Measurements from ENCODE around the gene FAM20A.
A peak's percentile ranks its signal among the peaks of the same experiment; 100 is the strongest.

Gene FAM20A

DNA sequence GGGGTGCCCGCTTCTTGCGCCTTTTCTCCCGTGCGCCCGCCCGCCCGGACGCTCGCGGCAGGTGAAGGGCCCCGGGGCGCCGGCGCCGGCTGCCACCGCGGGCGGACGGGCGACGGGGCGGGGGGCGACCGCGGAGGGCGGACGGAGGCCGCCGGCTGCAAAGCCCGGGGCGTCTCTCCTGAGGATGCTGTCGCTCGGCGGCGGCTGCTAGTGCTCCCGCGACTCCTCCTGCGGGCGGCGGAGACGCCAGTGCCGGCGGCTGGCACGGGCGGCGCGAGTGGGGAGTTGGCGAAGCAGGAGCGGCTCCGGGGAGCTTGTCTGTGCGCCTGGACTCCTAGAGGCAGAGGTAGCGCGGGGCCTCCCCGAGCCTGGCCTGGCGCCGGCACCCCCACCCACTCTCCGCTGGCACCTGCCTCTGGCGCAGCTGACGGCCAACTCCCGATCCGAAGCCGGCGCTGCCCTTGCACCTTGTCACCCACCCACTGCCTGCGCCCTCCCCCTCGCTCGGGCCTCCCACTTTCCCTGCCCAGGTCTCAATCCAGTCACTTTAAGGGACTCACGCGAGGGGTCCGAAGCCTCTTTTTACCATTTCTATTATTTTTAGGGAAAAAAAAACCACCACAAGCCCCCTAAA lies at the start of gene FAM20A:
Gene FAM20A (minus strand): TSS at position 437 of the 634 bp plus-strand sequence. CDS start 701 bp downstream, outside the sequence.
- no peak for DNase-seq (ENCODE audit: low spot score)

DNA sequence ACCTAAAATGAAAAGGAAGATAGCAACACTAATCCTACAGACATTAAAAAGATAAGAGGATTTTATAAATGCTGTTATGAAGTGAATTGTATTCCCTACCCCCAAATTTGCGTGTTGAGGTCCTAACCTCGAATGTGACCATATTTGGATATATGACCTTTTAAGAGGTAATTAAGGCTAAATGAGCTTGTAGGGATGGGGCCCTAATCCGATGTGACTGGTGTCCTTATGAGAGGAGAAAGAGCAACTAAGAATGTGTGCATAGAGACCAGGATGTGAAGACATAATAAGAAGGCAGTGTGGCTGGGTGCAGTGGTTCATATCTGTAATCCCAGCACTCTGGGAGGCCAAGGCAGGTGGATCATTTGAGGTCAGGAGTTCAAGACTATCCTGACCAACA lies 48.2 kb upstream of the FAM20A start:
- no peak for DNase-seq (ENCODE audit: low spot score)

DNA sequence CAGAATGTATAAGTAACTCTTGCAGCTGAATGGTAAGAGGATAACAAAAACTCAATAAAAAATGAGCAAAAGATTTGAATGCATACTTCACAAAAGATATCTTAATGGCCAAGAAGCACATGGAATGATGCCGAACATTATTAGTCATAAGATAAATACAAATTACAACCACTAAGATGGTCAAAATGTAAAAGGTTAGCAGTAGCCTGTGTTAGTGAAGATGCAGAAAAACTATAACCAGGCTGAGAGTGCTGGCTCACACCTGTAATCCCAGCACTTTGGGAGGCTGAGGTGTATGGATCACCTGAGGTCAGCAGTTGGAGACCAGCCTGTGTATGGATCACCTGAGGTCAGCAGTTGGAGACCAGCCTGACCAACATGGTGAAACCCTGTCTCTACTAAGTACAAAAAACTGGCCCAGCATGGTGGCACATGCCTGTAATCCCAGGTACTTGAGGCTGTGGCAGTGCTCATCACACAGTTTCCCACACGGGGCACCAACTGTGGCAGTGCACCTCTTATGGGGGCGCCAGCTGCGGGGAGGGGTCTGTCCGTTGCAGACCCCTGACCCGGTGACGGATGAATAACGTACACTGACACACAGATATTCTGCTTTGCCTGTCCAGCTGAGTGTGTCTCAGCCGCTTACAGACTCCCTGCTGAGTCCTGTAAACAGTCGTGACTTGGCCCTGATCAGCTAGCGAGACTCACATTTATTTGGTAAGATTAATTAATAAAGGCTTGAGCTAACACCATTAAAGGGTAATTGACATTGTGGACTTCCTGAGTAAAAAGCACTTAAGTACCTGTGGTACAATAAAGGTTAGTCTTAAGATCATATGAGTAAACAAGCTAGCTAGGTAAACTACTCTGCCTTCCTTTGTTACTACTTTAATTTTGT lies 45.7 kb upstream of the FAM20A start:
- no peak for DNase-seq (ENCODE audit: low spot score)

DNA sequence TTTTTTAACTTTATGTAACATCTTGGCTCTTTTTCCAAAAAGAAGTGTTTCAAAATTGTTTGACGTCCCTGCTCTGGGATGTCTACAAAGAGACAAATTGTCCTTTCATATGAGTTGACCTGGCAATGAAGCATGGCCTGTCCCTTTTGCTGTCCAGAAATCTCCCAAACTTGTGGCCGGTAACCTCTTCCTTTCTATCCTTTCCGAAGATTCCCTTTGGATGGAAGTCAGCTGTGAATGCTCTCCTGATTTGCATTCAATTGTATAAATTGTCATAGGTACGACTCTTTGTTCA lies 40.9 kb upstream of the FAM20A start:
- no peak for DNase-seq (ENCODE audit: low spot score)

DNA sequence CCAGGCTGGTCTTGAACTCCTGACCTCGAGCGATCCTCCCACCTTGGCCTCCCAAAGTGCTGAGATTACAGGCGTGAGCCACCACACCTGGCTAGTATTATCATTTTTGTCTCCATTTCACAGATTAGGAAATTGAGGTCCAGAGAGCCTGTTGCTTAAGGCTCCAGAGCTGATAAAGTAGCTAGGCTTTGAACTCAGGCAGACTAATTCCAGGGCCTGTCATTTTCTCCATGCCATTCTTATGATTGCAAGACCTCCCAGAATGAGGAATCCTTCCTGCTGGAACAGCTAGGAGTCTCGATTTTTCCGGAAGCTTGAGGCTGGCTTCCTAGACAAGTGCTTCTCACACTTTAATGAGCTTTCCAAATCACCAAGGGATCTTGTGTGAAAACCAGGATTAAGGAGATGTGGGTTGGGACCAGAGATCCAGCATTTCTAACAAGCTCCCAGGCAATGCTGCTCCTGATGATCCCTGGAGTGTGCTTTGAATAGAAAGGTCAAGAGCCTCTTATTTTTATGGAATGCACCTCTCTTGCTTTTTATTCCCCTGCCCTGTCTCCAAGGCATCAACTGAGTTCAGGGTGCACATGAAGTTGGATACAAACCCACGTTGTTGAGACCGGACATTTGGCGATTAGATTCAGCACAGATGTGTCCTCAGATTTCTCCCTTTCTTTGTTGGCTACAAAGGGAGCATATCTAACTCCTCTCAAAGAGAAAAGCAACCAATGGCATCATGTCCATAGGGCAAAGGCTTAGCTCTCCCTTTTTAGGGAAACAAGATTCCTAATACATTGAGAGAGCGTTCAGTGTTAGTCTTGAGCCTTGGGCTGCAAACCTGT lies 40.3 kb upstream of the FAM20A start:
- DNase-seq (ENCODE audit: low spot score): no peak

DNA sequence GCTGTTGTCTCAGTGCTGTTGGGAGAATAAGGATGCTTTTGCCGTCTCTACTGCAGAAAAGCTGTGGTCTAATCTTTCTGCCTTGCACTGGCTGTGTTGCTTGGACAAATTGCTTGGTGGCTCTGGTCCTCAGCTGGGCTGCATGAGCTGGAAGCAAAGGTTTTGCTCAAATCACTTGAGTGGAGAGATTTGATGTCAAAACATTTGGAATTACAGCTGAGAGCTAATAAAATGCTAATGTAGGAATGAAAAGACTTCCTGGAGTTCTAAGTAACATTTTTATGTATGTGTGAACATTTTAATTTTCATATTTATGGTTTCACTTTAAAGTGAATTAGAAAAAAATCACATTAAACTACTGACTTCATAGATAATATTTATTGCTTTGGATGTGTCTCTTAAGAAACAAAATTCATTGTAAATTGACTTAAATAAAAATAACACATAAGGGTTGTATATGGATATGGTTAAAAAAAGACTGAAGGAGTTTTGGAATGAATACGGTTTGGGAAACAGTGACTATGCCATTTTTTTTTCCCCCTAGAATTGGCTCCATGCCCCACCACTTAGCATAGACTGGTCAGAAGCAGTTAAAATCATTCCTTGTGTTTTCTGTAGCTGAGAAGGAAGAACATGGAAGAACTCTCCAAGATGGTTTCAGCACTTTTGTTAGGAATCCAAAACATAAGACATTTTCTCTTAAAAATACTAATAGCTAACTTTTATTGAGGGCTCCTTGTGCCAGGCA lies 39.2 kb upstream of the FAM20A start:
- DNase-seq (ENCODE audit: low spot score): no peak

DNA sequence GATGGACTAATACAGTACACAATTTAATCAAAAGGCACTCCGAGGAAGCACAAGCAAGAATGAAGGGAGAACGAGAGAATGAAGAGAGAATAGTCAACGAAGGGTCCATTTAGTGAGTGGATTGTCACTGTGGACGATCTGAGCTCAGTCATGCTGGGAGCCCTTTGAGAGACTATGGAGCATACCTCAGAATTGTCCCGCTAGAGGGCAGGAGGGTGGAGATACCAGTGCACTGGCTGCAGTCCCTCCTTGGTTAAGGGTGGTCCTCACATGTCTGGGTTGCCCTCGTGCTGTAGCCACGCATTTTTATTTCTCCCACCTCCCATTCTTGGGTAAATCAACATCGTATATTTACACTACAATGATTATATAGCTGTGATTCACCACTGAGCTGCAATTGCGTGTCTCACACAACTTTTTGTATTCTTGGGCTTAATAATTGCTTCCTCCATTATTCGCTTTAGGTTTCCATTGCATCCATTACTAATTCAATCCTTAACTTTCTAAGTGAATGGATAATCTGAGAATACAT lies 33.2 kb upstream of the FAM20A start:
- DNase-seq (ENCODE audit: low spot score): no peak

DNA sequence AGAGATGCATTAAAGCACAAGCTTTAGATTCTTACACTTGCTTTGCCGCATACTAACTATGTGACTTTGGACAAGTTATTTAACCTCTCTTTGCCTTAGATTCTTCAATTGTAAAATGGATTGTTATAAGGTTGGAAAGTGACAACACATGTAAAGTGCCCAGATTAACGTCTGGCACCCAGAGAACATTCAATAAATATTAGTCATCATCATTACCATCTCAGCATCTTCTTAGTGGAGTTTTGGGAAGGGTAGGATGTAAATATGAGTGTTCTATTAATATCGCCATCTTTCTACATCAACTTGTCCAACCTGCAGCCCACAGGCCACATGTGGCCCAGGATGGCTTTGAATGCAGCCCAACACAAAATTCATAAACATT lies 27.4 kb upstream of the FAM20A start:
- DNase-seq (ENCODE audit: low spot score): no peak

DNA sequence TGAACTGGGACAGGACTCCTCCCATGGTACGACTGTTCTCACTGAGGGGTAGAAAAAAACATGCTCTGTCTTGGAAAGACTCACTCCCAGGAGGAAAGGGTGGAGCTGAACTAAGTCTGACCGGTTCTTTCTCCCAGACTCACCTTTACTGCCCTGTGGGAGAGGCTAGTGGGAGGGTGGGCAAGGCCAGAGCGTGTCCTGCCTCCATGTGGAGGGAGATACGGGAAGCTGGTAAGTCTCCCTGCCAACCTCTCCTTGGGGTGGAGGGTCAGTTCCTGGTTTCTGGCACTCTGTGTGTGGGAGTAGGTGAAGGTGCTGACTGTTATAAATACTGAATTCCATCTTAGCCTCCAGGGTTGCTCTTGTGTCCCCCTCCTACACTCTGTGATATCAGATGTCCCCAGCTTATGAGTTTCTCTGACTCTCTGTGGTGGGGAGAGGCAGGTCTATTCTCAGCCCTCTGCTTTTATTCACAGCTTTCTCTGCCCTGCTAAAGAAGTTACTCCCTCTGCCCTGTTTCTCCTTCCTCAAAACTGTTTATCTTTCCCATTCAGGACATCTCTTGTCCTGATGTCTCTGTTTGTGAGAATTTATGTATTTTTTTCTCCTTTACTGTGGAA lies 26.9 kb upstream of the FAM20A start:
- DNase-seq (ENCODE audit: low spot score): no peak

DNA sequence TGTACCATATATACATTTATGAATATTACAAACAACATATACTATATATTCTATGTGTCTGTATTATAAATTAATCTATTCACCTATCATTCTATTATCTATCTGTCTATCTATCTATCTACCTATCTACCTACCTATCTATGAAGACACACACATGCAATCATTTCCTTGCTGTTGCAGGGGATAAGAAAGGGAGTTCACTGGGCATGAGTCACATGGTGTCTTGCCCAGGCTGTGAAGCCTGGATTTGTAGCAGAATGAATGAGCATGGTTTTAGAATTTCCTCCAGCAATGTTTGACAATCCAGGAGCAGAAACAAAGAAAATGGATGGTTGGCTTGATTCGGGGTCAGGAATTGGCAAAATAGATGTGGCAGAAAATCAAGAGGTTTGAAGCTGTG lies 23.2 kb upstream of the FAM20A start:
- DNase-seq (ENCODE audit: low spot score): no peak

DNA sequence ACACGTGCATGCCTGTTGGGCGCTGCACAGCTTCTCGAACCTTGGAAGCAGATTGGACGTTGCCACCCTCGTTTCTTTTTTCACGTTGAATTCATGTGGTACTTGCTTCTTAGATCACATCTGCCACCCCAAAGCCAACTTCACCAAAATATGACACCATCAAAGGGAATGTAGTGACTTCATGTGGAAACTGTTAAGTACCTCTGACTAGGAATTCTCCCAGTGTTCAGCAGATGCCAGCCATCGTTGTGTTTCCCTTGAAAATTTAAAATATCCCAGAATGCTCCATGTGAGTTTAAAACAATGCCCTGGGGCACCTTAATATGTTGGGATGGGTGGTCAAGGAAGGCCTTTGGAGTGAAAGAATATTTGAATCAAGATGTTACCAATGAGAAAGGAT lies 22.6 kb upstream of the FAM20A start:
- DNase-seq (ENCODE audit: low spot score): no peak

DNA sequence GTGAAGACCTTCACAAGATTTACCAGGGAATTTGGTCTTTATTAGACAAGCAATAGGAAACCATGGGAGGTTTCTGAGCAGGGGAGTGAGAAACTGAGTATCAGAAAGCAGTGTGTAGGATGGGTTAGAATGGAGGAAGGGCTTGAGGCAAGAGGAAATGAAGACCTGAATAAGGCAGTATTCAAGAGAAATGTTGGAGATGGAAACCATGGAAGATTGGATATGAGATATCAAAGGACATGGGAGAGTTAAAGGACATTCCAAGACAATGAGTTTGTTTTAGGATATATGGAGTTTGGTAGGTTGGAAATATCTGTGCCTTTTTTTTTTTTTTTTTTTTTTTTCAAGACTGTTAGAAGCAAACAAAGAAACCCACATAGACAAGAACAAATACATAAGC lies 21.3 kb upstream of the FAM20A start:
- DNase-seq (ENCODE audit: low spot score): no peak

DNA sequence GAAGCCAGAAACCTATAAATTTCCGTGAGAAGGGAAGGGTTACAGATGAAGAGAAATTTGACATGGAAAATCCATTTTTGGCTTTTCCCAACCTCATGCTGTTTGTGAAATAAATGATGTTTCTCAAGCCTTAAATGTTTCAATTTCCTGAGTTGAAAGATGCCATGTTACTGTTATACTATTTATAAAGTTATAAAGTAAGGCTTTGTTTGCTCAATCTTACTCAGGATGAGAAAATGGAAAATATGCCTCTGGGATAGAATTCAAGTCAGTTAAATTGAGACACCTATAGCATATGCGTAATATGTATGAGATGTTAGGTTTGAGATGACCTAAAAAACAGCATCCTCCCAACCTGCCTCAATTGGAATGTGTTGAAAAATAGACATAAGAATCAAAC lies 19.9 kb upstream of the FAM20A start:
- DNase-seq (ENCODE audit: low spot score): no peak

DNA sequence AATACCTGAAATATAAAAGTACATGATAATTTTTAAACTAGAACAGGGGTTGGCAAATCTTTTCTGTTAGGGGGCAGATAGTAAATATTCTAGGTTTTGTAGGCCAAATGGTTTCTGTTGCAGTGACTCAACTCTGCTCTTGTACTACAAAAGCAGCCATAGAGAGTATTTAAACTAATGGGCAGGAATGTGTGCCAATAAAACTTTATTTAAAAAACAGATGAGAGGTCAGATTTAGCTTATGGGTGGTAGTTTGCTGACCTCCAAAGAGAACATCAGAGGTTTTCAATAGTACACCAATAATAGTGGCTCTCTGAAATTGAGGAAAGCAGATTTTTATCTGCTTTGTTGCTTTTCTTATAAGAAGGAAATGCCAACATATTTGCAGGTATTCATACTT lies 15.2 kb upstream of the FAM20A start:
- no peak for DNase-seq (ENCODE audit: low spot score)

DNA sequence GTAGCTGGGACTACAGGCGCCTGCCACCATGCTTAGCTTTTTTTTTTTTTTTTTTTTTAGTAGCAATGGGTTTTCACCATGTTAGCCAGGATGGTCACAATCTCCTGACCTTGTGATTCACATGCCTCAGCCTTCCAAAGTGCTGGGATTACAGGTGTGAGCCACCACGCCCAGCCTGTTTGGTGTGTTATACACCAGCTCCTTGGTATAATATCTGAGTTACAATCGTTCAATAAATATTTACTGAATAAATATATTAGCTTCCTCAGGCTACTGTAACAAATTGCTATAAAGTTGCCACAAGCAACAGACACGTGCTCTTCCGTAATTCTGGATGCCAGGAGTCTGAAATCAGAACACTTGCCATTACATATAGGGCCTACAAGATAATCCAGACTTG lies 13.6 kb upstream of the FAM20A start:
- no peak for DNase-seq (ENCODE audit: low spot score)

DNA sequence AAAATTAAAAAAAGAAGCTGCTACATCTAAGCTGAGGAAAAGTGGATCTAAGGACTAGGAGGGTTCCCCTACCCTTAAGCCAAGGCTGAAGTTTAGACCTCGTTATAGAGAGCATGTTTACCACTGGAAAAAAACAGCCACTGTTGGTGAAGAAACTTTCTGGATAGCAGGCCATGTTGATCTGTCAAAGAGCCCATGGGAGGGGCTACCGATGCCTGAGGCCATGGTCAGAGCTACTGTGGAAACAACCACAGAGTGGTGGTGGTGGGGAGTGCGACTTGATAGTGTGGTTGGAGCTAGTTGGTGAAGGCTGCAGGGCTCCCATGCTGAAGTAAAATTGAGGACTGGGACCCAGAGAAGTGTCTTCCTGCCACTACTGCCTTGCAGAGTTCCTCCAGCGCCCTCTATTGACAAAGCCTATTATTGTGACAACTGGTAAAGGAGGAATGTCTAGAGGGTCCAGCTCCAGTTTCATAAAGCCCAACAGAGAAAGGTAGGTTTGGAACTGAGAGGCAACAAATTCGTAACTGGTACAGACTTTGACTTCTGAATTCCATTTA lies 12.7 kb upstream of the FAM20A start:
- DNase-seq (ENCODE audit: low spot score): peak; percentile 37

DNA sequence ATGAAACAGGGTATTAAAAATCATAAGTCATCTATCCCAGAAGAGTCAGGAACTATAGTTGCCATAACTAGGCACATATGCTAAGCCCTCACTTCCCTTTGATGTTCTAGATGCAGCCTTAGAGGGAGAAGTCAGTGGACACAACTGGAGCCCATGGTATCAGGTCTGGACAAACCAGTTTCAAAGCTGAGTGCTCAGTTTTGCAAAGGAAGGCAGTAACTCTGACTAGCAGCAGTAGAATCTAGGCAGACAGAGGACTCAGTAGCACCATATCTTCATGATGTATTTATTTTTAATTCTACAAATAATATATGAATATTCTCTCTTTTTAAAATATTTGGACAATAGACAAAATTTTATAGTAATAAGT lies 11.7 kb upstream of the FAM20A start:
- no peak for DNase-seq (ENCODE audit: low spot score)

DNA sequence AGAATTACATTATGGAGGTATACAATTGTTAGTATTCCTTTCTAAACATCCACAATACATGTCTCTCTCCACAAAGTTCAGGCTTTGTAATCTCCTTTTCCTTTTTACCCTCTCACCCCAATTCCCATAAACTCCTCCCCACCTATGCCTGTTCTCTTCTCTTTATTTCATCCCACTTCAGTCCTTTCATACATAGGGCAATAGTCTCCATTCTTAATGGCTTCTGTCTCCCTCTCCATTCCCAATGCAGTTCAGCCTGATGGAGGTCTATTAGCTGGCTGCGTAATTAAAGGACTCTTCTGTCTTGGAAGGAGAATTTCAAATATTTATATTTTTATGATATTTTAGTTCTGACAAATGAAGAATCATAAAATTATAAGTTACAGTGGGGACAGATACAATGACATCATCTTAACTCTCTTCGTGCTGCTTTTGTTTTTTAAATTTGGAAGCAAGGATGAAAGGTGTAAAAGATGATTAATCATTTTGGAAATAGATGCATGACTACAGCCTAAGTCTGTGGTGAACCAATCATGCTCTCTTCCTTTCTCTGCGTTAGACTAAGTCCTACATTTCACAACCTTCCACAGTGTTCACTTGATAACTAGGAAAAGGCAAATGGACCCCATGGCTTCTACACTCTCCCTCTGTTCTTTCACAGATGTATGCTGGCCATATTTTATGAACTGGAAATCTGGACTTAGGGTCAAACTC lies 11.2 kb upstream of the FAM20A start:
- no peak for DNase-seq (ENCODE audit: low spot score)

DNA sequence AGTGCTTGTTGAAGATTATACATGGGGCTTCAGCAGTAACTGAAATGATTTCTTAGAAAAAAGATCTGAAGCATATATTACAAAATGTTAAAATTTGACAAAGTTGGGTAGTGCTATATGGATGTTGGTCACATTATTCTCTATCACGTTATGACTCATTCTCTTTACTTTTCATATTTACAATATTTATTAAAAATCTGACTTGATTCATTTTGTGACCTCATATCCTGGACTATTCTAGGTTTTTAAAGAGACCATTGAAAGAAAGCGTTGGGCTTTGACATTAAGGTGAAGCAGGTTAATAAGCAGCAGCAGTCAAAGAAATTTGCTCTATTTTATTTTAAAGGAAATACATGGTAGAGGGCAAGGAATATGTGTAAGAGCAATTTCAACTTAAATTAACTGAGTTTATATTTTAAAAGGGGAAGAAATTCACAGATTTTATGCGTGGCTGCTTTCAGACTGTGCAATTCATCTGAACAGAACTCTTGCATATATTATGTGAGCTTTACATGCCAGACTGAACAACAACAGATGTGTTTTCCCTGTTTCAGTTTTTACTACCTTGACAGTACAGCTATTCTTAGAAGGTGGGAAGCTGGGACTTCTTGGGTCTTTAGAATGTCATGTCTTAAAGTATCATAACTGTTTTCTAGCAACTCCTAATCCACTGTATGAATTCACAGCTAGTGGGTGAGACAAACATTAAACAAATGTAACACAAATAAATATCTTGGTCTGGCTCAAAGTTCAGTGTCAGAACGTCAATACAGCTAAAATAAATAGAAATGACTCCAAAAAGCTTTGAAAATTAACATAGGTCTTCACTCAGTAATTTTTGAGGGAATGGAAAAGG lies 10.4 kb upstream of the FAM20A start:
- DNase-seq (ENCODE audit: low spot score): no peak

DNA sequence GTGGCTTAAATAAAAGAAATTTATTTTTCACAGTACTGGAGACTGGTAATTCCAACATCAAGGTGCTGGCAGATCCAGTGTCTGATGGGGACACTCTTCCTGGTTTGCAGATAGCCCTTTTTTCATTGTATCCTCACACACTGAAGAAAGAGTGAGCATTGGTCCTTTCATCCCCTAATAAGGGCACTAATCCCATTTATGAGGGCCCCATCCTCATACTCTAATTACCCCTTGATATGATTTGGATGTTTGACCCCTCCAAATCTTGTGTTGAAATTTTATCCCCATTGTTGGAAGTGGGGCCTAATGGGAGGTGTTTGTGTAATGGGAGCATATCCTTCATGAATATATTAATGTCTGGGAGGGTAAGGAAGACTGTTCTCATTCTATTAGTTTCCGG lies 9.4 kb upstream of the FAM20A start:
- no peak for DNase-seq (ENCODE audit: low spot score)

All from globus pallidus (tissue), 1 donor.